ENCODE measurements around the gene LRRC73. TPM values are rescaled to one million over a fixed set of nuclear protein-coding genes. Genes with fewer than 3 reads are reported as not detected.

Gene LRRC73
- total and polyA plus RNA-seq, 4 donors = 0.08 to 0.99 (median 0.10) TPM; not detected in 1

GRCh38 chr6:43493833-43494232 is 16.3 kb downstream of the LRRC73 start (continued):
- TF ChIP-seq SP1 (IDR thresholded peaks at IDR 0.05) = peak; percentile 85

GRCh38 chr6:43493230-43493629 is 16.9 kb downstream of the LRRC73 start:
- H3K9ac ChIP-seq (ENCODE audit: low read depth in 1 of 2, low read length in 2 of 2) = no peak overlapping the region
- no peak for DNase-seq (ENCODE audit: low spot score)
- H3K27me3 ChIP-seq (ENCODE audit: control insufficient read depth in 4 of 4, insufficient read depth in 4 of 4, low read length in 3 of 4) = no peaks in the 10 kb centered on the region
- 93% methylated on average over 2 of the region's 2 CpGs for WGBS
- peaks cover 10 to 39% (median 29%) of the 10 kb centered on the region in 4 donors for H3K4me1 ChIP-seq (ENCODE audit: control insufficient read depth in 4 of 4, insufficient read depth in 4 of 4, low read length in 3 of 4)
- H3K36me3 ChIP-seq (ENCODE audit: control insufficient read depth in 4 of 4, insufficient read depth in 3 of 4, low read depth in 1 of 4, low read length in 3 of 4) = no peaks in the 10 kb centered on the region
- TF ChIP-seq MAX (IDR thresholded peaks at IDR 0.05) (no peak), YY1 (IDR thresholded peaks at IDR 0.05) (no peak), HNF4G (IDR thresholded peaks at IDR 0.05) (no peak)
- H3K27ac ChIP-seq (ENCODE audit: low read depth in 1 of 2, low read length in 2 of 2) = peak overlapping the region in 1 of 2 donors; percentile 62
- H3K4me3 ChIP-seq (ENCODE audit: low read depth in 1 of 3, low read length in 3 of 3) = no peak overlapping the region
- H3K9me3 ChIP-seq (ENCODE audit: control insufficient read depth in 4 of 4, low read length in 3 of 4) = no peaks in the 10 kb centered on the region

- Histone ChIP-seq H3K9ac (ENCODE audit: low read depth in 1 of 2, low read length in 2 of 2) (no peak overlapping the region), H3K36me3 (ENCODE audit: control insufficient read depth in 4 of 4, insufficient read depth in 3 of 4, low read depth in 1 of 4, low read length in 3 of 4) (no peaks in the 10 kb centered on the region), H3K27ac (ENCODE audit: low read depth in 1 of 2, low read length in 2 of 2) (no peak overlapping the region), H3K4me3 (ENCODE audit: low read depth in 1 of 3, low read length in 3 of 3) (no peak overlapping the region), H3K27me3 (ENCODE audit: control insufficient read depth in 4 of 4, insufficient read depth in 4 of 4, low read length in 3 of 4) (no peaks in the 10 kb centered on the region), H3K4me1 (ENCODE audit: control insufficient read depth in 4 of 4, insufficient read depth in 4 of 4, low read length in 3 of 4) (peaks cover 10 to 37% (median 28%) of the 10 kb centered on the region in 4 donors), H3K9me3 (ENCODE audit: control insufficient read depth in 4 of 4, low read length in 3 of 4) (no peaks in the 10 kb centered on the region)
- no peak for DNase-seq (ENCODE audit: low spot score)
- 91% methylated on average over 3 of the region's 3 CpGs for WGBS
- TF ChIP-seq SP1 (IDR thresholded peaks at IDR 0.05) (no peak), YY1 (IDR thresholded peaks at IDR 0.05) (no peak), NR2F2 (IDR thresholded peaks at IDR 0.05) (no peak), ATF3 (IDR thresholded peaks at IDR 0.05) (no peak), FOXA2 (IDR thresholded peaks at IDR 0.05) (no peak), JUND (IDR thresholded peaks at IDR 0.05) (no peak), CTCF (IDR thresholded peaks at IDR 0.05; ENCODE audit: low read depth, low read length, missing input control) (no peak), RXRA (IDR thresholded peaks at IDR 0.05) (no peak), ZBTB33 (IDR thresholded peaks at IDR 0.05) (no peak), TAF1 (conservative IDR thresholded peaks at IDR 0.05) (no peak)
Measured at GRCh38 chr6:43492673-43493072, 17.5 kb downstream of the LRRC73 start.

All from liver (tissue), 9 donors.